Measurements from ENCODE around the gene DUOX1.
"Not testable (repeated sequence)": the region's sequence is repeated elsewhere in the genome, so short reads cannot be mapped to it uniquely, and the experiment has no call there.

The DUOX1 gene

DNA sequence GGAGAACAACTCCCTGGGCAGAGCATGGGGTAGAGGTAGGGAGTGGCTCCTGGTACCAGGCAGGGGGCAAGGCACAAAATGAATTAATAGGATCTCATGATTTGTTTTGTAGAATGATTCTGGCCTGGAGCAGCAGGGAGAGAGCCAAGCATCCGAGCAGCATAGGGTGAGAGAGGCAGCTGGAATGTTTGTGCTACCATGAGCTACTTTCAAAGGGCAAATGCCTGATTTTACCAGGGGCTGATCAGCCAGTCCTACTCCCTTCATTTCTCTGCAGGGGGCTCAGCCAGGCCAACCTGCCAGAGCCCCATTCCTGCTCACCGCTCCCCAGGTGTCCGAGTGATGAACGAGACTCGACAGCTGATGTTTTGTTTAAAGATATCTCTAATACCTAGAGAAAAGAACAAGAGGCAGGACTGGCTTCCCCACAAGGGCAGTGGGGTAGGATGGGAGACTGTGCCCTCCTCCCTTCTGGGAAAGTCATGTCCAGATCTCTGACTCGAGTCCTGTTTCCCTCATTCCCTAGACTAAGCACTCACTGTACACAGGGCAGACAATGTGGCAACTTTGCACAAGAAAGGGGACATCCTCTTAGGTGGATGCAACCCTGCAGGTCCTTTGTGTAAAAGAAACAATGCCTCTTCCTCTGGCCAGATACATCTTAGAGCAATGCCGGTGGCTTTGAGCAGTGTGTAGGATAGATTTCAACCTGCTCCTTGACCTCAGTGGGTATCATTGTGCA, 28.7 kb upstream of the DUOX1 start:
- Histone ChIP-seq H3K4me1 (ENCODE audit: insufficient read depth, low read length, poor library complexity, severe bottlenecking) (no peaks in the 10 kb centered on the region), H3F3A (ENCODE audit: low read depth) (no peaks in the 10 kb centered on the region), H3K9me3 (ENCODE audit: insufficient read depth, low read depth, low read length) (no peaks in the 10 kb centered on the region), H3K9ac (ENCODE audit: low read depth, low read length, poor library complexity, severe bottlenecking) (no peak overlapping the region), H3K4me2 (ENCODE audit: low read depth, low read length, poor library complexity, severe bottlenecking) (no peak overlapping the region), H2AFZ (ENCODE audit: low read length) (no peak overlapping the region), H3K4me3 (ENCODE audit: low read length, poor library complexity, severe bottlenecking) (no peak overlapping the region), H3K79me2 (ENCODE audit: insufficient read depth, low read length) (no peaks in the 10 kb centered on the region), H3K36me3 (ENCODE audit: insufficient read depth, low read length) (no peaks in the 10 kb centered on the region), H3K27me3 (ENCODE audit: insufficient read depth, low read length, poor library complexity, severe bottlenecking) (no peaks in the 10 kb centered on the region), H4K20me1 (ENCODE audit: insufficient read depth, low read length, poor library complexity, severe bottlenecking) (no peaks in the 10 kb centered on the region), H3K9me2 (replicated peaks; ENCODE audit: low read depth, low read length) (no peaks in the 10 kb centered on the region)
- TF ChIP-seq, protein P1, sequence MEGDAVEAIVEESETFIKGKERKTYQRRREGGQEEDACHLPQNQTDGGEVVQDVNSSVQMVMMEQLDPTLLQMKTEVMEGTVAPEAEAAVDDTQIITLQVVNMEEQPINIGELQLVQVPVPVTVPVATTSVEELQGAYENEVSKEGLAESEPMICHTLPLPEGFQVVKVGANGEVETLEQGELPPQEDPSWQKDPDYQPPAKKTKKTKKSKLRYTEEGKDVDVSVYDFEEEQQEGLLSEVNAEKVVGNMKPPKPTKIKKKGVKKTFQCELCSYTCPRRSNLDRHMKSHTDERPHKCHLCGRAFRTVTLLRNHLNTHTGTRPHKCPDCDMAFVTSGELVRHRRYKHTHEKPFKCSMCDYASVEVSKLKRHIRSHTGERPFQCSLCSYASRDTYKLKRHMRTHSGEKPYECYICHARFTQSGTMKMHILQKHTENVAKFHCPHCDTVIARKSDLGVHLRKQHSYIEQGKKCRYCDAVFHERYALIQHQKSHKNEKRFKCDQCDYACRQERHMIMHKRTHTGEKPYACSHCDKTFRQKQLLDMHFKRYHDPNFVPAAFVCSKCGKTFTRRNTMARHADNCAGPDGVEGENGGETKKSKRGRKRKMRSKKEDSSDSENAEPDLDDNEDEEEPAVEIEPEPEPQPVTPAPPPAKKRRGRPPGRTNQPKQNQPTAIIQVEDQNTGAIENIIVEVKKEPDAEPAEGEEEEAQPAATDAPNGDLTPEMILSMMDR (conservative IDR thresholded peaks at IDR 0.05; ENCODE audit: low read length), result no peak
- TF ChIP-seq EZH2phosphoT487 (IDR thresholded peaks at IDR 0.05; ENCODE audit: borderline replicate concordance), result no peak

DNA sequence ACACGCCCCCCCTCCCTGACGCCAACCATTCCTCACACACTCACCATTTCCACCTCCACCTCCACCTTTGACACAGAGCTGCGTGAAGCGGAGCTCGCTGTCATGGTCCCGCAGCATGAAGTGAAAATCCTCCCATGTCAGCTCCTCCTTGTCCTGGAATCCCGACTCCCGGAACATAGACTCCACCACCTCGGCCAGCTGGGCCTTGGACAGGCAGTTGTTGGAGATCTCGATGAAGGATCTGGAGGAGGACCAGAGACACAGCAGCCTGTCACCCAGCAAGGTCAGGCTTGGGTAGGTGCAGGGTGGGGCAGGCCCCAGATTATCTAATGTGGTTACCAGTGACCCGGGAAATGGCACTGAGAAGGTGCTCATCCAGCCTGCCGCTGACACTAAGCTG, 28.0 kb upstream of the DUOX1 start:
- H3K9me2 ChIP-seq (replicated peaks; ENCODE audit: low read depth, low read length), result no peaks in the 10 kb centered on the region
- H2AFZ ChIP-seq (ENCODE audit: low read length), result no peak overlapping the region
- H3K9ac ChIP-seq (ENCODE audit: low read depth, low read length, poor library complexity, severe bottlenecking), result no peak overlapping the region
- H3K79me2 ChIP-seq (ENCODE audit: insufficient read depth, low read length), result no peaks in the 10 kb centered on the region
- H3K4me3 ChIP-seq (ENCODE audit: low read length, poor library complexity, severe bottlenecking), result no peak overlapping the region
- H3K4me1 ChIP-seq (ENCODE audit: insufficient read depth, low read length, poor library complexity, severe bottlenecking), result no peaks in the 10 kb centered on the region
- H4K20me1 ChIP-seq (ENCODE audit: insufficient read depth, low read length, poor library complexity, severe bottlenecking), result no peaks in the 10 kb centered on the region
- H3K4me2 ChIP-seq (ENCODE audit: low read depth, low read length, poor library complexity, severe bottlenecking), result no peak overlapping the region
- H3K27me3 ChIP-seq (ENCODE audit: insufficient read depth, low read length, poor library complexity, severe bottlenecking), result no peaks in the 10 kb centered on the region
- TF ChIP-seq, protein P1 (conservative IDR thresholded peaks at IDR 0.05; ENCODE audit: low read length), result no peak
- TF ChIP-seq EZH2phosphoT487 (IDR thresholded peaks at IDR 0.05; ENCODE audit: borderline replicate concordance), result no peak
- no peaks in the 10 kb centered on the region for H3K9me3 ChIP-seq (ENCODE audit: insufficient read depth, low read depth, low read length)
- no peaks in the 10 kb centered on the region for H3K36me3 ChIP-seq (ENCODE audit: insufficient read depth, low read length)
- H3F3A ChIP-seq (ENCODE audit: low read depth), result no peaks in the 10 kb centered on the region

DNA sequence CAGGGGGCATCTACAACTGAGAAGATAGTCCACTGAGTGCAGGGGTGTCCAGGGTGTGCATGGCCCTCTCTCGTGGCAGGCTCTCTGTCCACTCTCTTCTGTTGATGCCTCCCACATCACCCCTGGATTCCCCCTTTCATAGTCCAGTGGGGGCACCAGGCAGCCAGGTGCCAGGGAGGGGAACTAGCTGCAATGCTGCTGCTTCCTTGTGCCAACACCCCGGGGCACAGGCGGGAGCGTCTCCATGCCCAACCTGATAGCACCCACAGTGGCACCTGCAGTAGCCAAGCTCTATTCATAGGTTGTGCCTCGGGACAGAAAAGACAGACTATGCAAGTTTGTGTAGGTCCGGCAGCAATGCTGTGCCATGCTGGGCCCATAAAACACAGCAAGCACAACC, 27.6 kb upstream of the DUOX1 start:
- no peaks in the 10 kb centered on the region for H4K20me1 ChIP-seq (ENCODE audit: insufficient read depth, low read length, poor library complexity, severe bottlenecking)
- no peaks in the 10 kb centered on the region for H3K36me3 ChIP-seq (ENCODE audit: insufficient read depth, low read length)
- no peak overlapping the region for H2AFZ ChIP-seq (ENCODE audit: low read length)
- H3K4me3 ChIP-seq (ENCODE audit: low read length, poor library complexity, severe bottlenecking), result no peak overlapping the region
- no peaks in the 10 kb centered on the region for H3K9me3 ChIP-seq (ENCODE audit: insufficient read depth, low read depth, low read length)
- no peaks in the 10 kb centered on the region for H3K4me1 ChIP-seq (ENCODE audit: insufficient read depth, low read length, poor library complexity, severe bottlenecking)
- TF ChIP-seq, protein P1 (conservative IDR thresholded peaks at IDR 0.05; ENCODE audit: low read length), result no peak
- no peak for TF ChIP-seq EZH2phosphoT487 (IDR thresholded peaks at IDR 0.05; ENCODE audit: borderline replicate concordance)
- no peaks in the 10 kb centered on the region for H3K9me2 ChIP-seq (replicated peaks; ENCODE audit: low read depth, low read length)
- no peaks in the 10 kb centered on the region for H3K79me2 ChIP-seq (ENCODE audit: insufficient read depth, low read length)
- H3F3A ChIP-seq (ENCODE audit: low read depth), result no peaks in the 10 kb centered on the region
- H3K4me2 ChIP-seq (ENCODE audit: low read depth, low read length, poor library complexity, severe bottlenecking), result no peak overlapping the region
- no peaks in the 10 kb centered on the region for H3K27me3 ChIP-seq (ENCODE audit: insufficient read depth, low read length, poor library complexity, severe bottlenecking)
- H3K9ac ChIP-seq (ENCODE audit: low read depth, low read length, poor library complexity, severe bottlenecking), result no peak overlapping the region

DNA sequence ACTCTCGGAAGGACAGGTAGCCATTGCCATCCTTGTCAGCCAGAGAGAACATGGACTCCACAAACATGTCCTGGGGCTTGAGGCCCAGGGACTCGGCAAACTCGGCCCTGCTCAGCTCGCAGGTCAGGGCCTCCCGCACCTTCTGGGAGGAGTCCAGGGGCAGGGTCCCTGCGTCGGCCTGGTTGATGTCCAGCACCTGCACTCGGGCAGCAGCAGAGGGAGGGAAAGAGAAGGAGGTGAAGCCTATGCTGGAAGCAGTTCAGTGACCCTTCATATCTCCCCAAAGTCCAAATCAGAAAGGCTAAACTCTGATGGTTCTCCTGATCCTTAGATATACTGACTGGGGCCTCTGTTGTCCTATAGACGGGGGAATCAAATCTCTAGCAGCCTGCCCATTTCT, 25.6 kb upstream of the DUOX1 start:
- H3K27me3 ChIP-seq (ENCODE audit: insufficient read depth, low read length, poor library complexity, severe bottlenecking); H3K4me2 ChIP-seq (ENCODE audit: low read depth, low read length, poor library complexity, severe bottlenecking): not testable (repeated sequence)

More for the DNA sequence above, 25.6 kb upstream of the DUOX1 start:
- H2AFZ ChIP-seq (ENCODE audit: low read length); H3F3A ChIP-seq (ENCODE audit: low read depth); H3K36me3 ChIP-seq (ENCODE audit: insufficient read depth, low read length); H3K4me1 ChIP-seq (ENCODE audit: insufficient read depth, low read length, poor library complexity, severe bottlenecking); H3K79me2 ChIP-seq (ENCODE audit: insufficient read depth, low read length); H3K9ac ChIP-seq (ENCODE audit: low read depth, low read length, poor library complexity, severe bottlenecking); H3K4me3 ChIP-seq (ENCODE audit: low read length, poor library complexity, severe bottlenecking); H3K9me2 ChIP-seq (replicated peaks; ENCODE audit: low read depth, low read length); H4K20me1 ChIP-seq (ENCODE audit: insufficient read depth, low read length, poor library complexity, severe bottlenecking); H3K9me3 ChIP-seq (ENCODE audit: insufficient read depth, low read depth, low read length): not testable (repeated sequence)
